Measurements from ENCODE around the gene VSTM2L.
"Not testable (repeated sequence)": the region's sequence is repeated elsewhere in the genome, so short reads cannot be mapped to it uniquely, and the experiment has no call there.

VSTM2L gene

DNA sequence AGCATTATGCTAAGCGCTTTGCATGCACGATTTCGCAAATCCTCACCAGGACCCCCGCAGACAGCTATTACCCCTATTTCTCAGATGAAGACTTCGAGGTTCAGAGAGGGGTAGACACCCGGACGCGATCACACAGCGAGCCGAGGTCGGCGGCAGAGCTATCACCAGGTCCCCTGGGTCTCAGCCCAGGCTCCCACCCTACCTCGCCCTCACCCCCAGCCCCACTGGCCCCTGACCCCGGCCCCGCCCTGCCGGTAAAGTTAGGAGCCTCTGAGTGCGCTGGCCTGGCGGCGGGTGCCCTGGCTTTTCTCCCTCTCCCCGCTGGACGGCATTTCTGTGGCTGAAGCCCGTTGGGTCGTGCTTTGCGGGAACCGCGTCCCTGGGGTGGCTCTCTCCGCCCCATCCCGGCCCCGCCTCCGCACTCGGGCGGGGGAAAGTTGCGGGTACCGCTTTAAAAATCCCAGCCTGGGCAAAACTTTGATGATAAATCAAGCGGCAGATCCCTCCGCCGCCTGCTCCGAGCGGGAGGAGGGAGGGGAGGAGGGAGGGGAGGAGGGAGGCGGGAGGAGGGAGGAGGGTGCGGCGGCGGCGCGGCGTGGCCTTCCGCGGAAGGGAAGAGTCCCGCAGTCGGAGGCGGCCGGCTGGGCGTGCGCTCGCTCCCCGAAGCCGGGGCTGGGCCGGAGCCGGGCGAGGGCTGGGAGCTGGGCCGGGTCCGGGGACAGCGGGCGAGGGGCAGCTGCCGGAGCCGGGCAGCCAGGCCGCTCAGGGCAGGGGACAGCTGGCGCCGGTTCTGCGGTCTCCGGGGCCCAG, at the start of gene VSTM2L:
Gene VSTM2L, plus strand, starts transcription at position 624 of the 810 bp plus-strand sequence. CDS start 224 bp downstream, outside the sequence.
- TF ChIP-seq, protein P1, sequence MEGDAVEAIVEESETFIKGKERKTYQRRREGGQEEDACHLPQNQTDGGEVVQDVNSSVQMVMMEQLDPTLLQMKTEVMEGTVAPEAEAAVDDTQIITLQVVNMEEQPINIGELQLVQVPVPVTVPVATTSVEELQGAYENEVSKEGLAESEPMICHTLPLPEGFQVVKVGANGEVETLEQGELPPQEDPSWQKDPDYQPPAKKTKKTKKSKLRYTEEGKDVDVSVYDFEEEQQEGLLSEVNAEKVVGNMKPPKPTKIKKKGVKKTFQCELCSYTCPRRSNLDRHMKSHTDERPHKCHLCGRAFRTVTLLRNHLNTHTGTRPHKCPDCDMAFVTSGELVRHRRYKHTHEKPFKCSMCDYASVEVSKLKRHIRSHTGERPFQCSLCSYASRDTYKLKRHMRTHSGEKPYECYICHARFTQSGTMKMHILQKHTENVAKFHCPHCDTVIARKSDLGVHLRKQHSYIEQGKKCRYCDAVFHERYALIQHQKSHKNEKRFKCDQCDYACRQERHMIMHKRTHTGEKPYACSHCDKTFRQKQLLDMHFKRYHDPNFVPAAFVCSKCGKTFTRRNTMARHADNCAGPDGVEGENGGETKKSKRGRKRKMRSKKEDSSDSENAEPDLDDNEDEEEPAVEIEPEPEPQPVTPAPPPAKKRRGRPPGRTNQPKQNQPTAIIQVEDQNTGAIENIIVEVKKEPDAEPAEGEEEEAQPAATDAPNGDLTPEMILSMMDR (IDR thresholded peaks at IDR 0.05; ENCODE audit: low read depth, low read length) = no peak
- no peak for TF ChIP-seq MYC (IDR thresholded peaks at IDR 0.05; ENCODE audit: low read depth, low read length)
- no peak for TF ChIP-seq MAX (IDR thresholded peaks at IDR 0.05; ENCODE audit: low read depth, low read length)
- no peak for TF ChIP-seq POLR2A (IDR thresholded peaks at IDR 0.05; ENCODE audit: extremely low read depth, insufficient read length)
- no peak within 1 kb of the TSS for H3K4me3 ChIP-seq (ENCODE audit: low read depth, low read length)
- no peak for DNase-seq (ENCODE audit: low read depth)

- TF ChIP-seq POLR2A (IDR thresholded peaks at IDR 0.05; ENCODE audit: extremely low read depth, insufficient read length) = no peak
- no peak for DNase-seq (ENCODE audit: low read depth)
- no peak overlapping the region for H3K4me3 ChIP-seq (ENCODE audit: low read depth, low read length)
These were observed 49.0 kb upstream of the VSTM2L start for GRCh38 chr20:37853823-37854375.

DNA sequence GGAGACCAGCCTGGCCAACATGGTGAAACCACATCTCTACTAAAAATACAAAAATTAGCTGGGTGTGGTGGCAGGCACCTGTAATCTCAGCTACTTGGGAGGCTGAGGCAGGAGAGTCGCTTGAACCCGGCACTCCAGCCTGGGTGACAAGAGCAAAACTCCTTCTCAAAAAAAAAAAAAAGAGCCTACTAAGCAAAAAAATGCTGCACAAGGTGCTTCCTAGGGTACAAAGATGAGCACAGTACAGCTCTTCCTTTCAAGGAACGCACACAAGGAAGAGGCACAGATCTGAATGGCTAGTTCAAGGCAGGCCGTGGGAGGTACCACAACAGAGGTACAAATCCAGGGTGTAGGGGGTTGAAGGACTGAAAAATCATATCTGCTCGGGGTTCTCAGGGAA, 46.9 kb upstream of the VSTM2L start:
- DNase-seq (ENCODE audit: low read depth) = not testable (repeated sequence)

DNA sequence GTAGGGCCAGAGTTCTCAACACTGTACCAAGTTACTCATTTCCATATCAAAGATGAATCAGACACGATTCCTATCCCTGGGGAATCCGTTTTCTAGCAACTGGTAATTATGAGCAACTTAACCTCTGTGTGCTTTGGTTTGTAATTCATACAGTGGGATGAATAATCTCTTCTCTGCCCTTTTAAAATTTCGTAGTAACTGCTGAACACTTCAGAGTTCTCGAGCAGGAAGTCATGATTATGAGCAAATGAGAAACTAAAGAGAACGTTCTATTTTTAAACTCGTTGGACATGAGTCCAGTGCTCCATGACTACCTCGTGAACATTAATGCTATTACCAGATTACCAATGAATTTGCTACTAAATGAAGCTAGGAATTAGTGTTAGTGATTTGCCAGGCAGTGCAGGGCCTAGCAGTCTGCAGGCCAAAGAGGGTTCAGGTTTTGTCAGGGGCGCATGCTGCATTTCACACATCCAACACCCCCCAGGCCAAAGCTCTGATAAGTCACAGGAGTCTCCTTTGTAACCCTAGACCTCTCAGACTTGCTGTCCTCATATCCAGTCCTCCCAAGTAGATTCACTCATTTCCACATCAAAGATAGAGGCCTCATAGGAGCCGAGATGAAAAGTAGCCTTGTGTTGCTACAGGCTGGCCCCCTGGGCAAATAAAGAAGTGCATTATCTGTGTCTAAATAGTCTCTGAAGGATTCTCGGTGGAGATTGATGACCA, 45.8 kb upstream of the VSTM2L start:
- DNase-seq (ENCODE audit: low read depth) = no peak
- TF ChIP-seq POLR2A (IDR thresholded peaks at IDR 0.05; ENCODE audit: extremely low read depth, insufficient read length) (no peak), MYC (IDR thresholded peaks at IDR 0.05; ENCODE audit: low read depth, low read length) (no peak), MAX (IDR thresholded peaks at IDR 0.05; ENCODE audit: low read depth, low read length) (no peak)
- TF ChIP-seq, protein P1 (IDR thresholded peaks at IDR 0.05; ENCODE audit: low read depth, low read length) = no peak
- no peak overlapping the region for H3K4me3 ChIP-seq (ENCODE audit: low read depth, low read length)

More for the DNA sequence above, 46.9 kb upstream of the VSTM2L start:
- H3K4me3 ChIP-seq (ENCODE audit: low read depth, low read length) = not testable (repeated sequence)

DNA sequence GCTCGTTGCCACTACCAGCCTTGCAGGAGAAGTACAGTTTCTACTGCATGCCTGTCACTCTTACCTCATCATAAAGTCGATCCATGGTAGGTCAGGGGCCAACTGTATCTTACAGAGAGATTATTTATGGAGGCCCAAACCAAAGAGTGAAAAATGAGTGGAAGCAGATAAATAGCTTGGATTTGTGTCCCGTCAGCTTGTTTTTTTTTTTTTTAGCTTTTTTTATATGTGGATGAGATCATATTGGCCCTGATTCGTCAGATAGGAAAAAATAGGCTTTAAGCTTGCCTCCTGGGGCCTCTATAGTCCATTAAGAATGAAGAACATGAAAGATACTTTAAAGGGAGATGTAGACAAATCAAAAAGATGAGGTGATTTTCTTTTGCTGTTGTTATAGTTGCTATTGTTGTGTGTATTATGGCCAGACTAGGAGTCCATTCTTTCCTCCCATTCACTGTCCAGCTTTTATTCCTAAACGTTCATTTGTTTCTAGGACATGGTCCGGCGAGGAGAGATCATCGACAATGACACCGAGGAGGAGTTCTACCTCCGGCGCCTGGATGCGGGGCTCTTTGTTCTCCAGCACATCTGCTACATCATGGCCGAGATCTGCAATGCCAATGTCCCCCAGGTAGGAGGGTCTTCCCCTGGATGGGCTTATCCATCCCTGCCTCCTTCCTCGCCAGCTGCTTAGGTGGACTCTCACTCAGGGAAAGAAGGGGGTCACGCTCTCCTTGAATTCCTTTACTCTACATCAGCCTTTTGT, 43.3 kb upstream of the VSTM2L start:
- H3K4me3 ChIP-seq (ENCODE audit: low read depth, low read length) = no peak overlapping the region
- DNase-seq (ENCODE audit: low read depth) = no peak
- TF ChIP-seq, protein P1 (IDR thresholded peaks at IDR 0.05; ENCODE audit: low read depth, low read length) = no peak
- TF ChIP-seq POLR2A (IDR thresholded peaks at IDR 0.05; ENCODE audit: extremely low read depth, insufficient read length) (no peak), MAX (IDR thresholded peaks at IDR 0.05; ENCODE audit: low read depth, low read length) (no peak), MYC (IDR thresholded peaks at IDR 0.05; ENCODE audit: low read depth, low read length) (no peak)

DNA sequence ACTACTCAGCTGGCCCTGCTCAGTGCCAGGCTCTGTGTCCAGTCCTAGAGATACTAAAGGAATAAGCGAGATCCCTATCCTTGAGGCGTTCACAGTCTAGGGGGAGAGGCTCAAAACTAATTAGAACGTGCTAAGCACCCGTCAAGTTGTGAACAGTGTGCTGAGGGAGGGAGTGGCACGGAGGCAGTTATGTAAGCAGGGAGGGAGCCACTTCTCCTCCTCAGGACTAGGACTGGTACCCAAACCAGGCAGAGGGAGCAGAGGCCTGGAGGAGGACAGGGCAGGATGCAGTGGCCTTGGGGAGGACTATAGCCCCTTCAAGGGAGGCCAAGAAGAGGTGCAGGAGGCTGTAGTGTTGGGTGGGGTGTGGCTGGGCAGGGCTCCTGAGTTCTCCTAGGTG, 39.6 kb upstream of the VSTM2L start:
- TF ChIP-seq MYC (IDR thresholded peaks at IDR 0.05; ENCODE audit: low read depth, low read length) (no peak), POLR2A (IDR thresholded peaks at IDR 0.05; ENCODE audit: extremely low read depth, insufficient read length) (no peak), MAX (IDR thresholded peaks at IDR 0.05; ENCODE audit: low read depth, low read length) (no peak)
- TF ChIP-seq, protein P1 (IDR thresholded peaks at IDR 0.05; ENCODE audit: low read depth, low read length) = no peak
- no peak overlapping the region for H3K4me3 ChIP-seq (ENCODE audit: low read depth, low read length)
- no peak for DNase-seq (ENCODE audit: low read depth)
